ENCODE data around the gene TNNI3.
"Not testable (repeated sequence)": the region's sequence is repeated elsewhere in the genome, so short reads cannot be mapped to it uniquely, and the experiment has no call there.

The TNNI3 gene

GRCh38 chr19:55172741-55173140 is 15.2 kb upstream of the TNNI3 start:
- DNase-seq, result no peak

GRCh38 chr19:55172318-55172717 is 14.8 kb upstream of the TNNI3 start:
- not testable (repeated sequence) for DNase-seq

- DNase-seq, result no peak
These were observed 13.9 kb upstream of the TNNI3 start for GRCh38 chr19:55171440-55171839.

GRCh38 chr19:55169136-55169535 is 11.6 kb upstream of the TNNI3 start:
- DNase-seq, result no peak

- DNase-seq, result peak; percentile 84 to 96
These were observed 9.2 kb upstream of the TNNI3 start, which contains the start of gene DNAAF3 for GRCh38 chr19:55166530-55167268. Gene DNAAF3, minus strand, starts transcription at chr19:55166613. Its CDS starts 200 bp downstream, at chr19:55166413.

GRCh38 chr19:55165952-55166529 is 8.5 kb upstream of the TNNI3 start:
- peak in 1 of 2 experiments; percentile 19 for DNase-seq

GRCh38 chr19:55161571-55162322 is 4.2 kb upstream of the TNNI3 start:
- DNase-seq, result no peak

- no peak for DNase-seq
These were observed 3.4 kb upstream of the TNNI3 start for GRCh38 chr19:55160986-55161365.

- DNase-seq, result peak; percentile 82 to 95
These were observed 2.8 kb upstream of the TNNI3 start for GRCh38 chr19:55160128-55160985.

- DNase-seq, result no peak
These were observed 1.6 kb upstream of the TNNI3 start for GRCh38 chr19:55158848-55159749.

- no peak for DNase-seq
These were observed 891 bp upstream of the TNNI3 start for GRCh38 chr19:55158423-55158822.

- peak; percentile 52 to 63 for DNase-seq
These were observed 1.1 kb downstream of the TNNI3 start for GRCh38 chr19:55156202-55157063.

- DNase-seq, result not testable (repeated sequence)
These were observed 1.7 kb downstream of the TNNI3 start for GRCh38 chr19:55155784-55156183.

- no peak for DNase-seq
These were observed 3.8 kb downstream of the TNNI3 start for GRCh38 chr19:55153652-55154264.

GRCh38 chr19:55152017-55152416 is 5.5 kb downstream of the TNNI3 start:
- no peak for DNase-seq

- DNase-seq, result no peak
These were observed 8.2 kb downstream of the TNNI3 start, which contains the start of gene TNNT1 for GRCh38 chr19:55149078-55150003. Gene TNNT1, minus strand, starts transcription at chr19:55149206. Its CDS starts 2,049 bp downstream, at chr19:55147157.

GRCh38 chr19:55147545-55148251 is 9.8 kb downstream of the TNNI3 start:
- DNase-seq, result no peak

GRCh38 chr19:55146705-55147273 is 10.7 kb downstream of the TNNI3 start:
- peak in 1 of 2 experiments; percentile 29 for DNase-seq
